ENCODE data around the gene ASPG.

Gene ASPG

GRCh38 chr14:104087505-104087904 is 2.0 kb downstream of the ASPG start:
- no peak for ATAC-seq
- TF ChIP-seq OSR1 (CRISPR knock-in tag; IDR thresholded peaks at IDR 0.05) (no peak), ISL1 (CRISPR knock-in tag; IDR thresholded peaks at IDR 0.05) (no peak), TCF4 (CRISPR knock-in tag; IDR thresholded peaks at IDR 0.05; ENCODE audit: borderline replicate concordance) (no peak), GLIS3 (CRISPR knock-in tag; IDR thresholded peaks at IDR 0.05) (no peak), ESRRG (CRISPR knock-in tag; IDR thresholded peaks at IDR 0.05) (no peak), BACH2 (CRISPR knock-in tag; IDR thresholded peaks at IDR 0.05; ENCODE audit: borderline replicate concordance) (no peak), ZC3H10 (CRISPR knock-in tag; IDR thresholded peaks at IDR 0.05) (no peak), TSHZ2 (CRISPR knock-in tag; IDR thresholded peaks at IDR 0.05) (no peak), RARB (CRISPR knock-in tag; IDR thresholded peaks at IDR 0.05) (no peak), ZFP30 (CRISPR knock-in tag; IDR thresholded peaks at IDR 0.05) (no peak)

- no peak for ATAC-seq
- TF ChIP-seq ARNTL (CRISPR knock-in tag; IDR thresholded peaks at IDR 0.05; ENCODE audit: borderline replicate concordance, low read depth) = no peak
- TF ChIP-seq CREB5 (CRISPR knock-in tag; IDR thresholded peaks at IDR 0.05; ENCODE audit: low read depth) = no peak
- TF ChIP-seq ZFP3 (CRISPR knock-in tag; IDR thresholded peaks at IDR 0.05) = no peak
- TF ChIP-seq TSHZ2 (CRISPR knock-in tag; IDR thresholded peaks at IDR 0.05) = no peak
- no peak for TF ChIP-seq PATZ1 (CRISPR knock-in tag; IDR thresholded peaks at IDR 0.05; ENCODE audit: borderline replicate concordance)
- no peak for TF ChIP-seq BACH2 (CRISPR knock-in tag; IDR thresholded peaks at IDR 0.05; ENCODE audit: borderline replicate concordance)
- no peak for TF ChIP-seq ZFP30 (CRISPR knock-in tag; IDR thresholded peaks at IDR 0.05)
- no peak for TF ChIP-seq CSRNP3 (CRISPR knock-in tag; IDR thresholded peaks at IDR 0.05)
- no peak for TF ChIP-seq TCF4 (CRISPR knock-in tag; IDR thresholded peaks at IDR 0.05; ENCODE audit: borderline replicate concordance)
- TF ChIP-seq ISL1 (CRISPR knock-in tag; IDR thresholded peaks at IDR 0.05) = no peak
- TF ChIP-seq SNAI2 (CRISPR knock-in tag; IDR thresholded peaks at IDR 0.05) = no peak
These were observed 2.7 kb downstream of the ASPG start for GRCh38 chr14:104087981-104088850.

GRCh38 chr14:104090071-104090748 is 4.7 kb downstream of the ASPG start:
- ATAC-seq = no peak
- TF ChIP-seq GLIS3 (CRISPR knock-in tag; IDR thresholded peaks at IDR 0.05) = no peak
- TF ChIP-seq ISL1 (CRISPR knock-in tag; IDR thresholded peaks at IDR 0.05) = no peak
- TF ChIP-seq TCF4 (CRISPR knock-in tag; IDR thresholded peaks at IDR 0.05; ENCODE audit: borderline replicate concordance) = no peak
- TF ChIP-seq ARNTL (CRISPR knock-in tag; IDR thresholded peaks at IDR 0.05; ENCODE audit: borderline replicate concordance, low read depth) = no peak
- TF ChIP-seq ZFP30 (CRISPR knock-in tag; IDR thresholded peaks at IDR 0.05) = no peak
- TF ChIP-seq SNAI2 (CRISPR knock-in tag; IDR thresholded peaks at IDR 0.05) = no peak
- TF ChIP-seq ZNF8 (CRISPR knock-in tag; IDR thresholded peaks at IDR 0.05) = no peak
- TF ChIP-seq ZFP3 (CRISPR knock-in tag; IDR thresholded peaks at IDR 0.05) = no peak
- TF ChIP-seq TSHZ2 (CRISPR knock-in tag; IDR thresholded peaks at IDR 0.05) = no peak
- TF ChIP-seq ZNF565 (CRISPR knock-in tag; conservative IDR thresholded peaks at IDR 0.05; ENCODE audit: low read depth) = no peak
- TF ChIP-seq ESRRG (CRISPR knock-in tag; IDR thresholded peaks at IDR 0.05) = no peak
- no peak for TF ChIP-seq RARB (CRISPR knock-in tag; IDR thresholded peaks at IDR 0.05)
- no peak for TF ChIP-seq OSR1 (CRISPR knock-in tag; IDR thresholded peaks at IDR 0.05)
- TF ChIP-seq PATZ1 (CRISPR knock-in tag; IDR thresholded peaks at IDR 0.05; ENCODE audit: borderline replicate concordance) = no peak
